Osteoblast (primary cell): Measurements from ENCODE around the gene CCND3. TPM values are rescaled to one million over a fixed set of nuclear protein-coding genes. Genes with fewer than 3 reads are reported as not detected.

Experiments used
- DNase-seq: peaks from one replicate; pipeline ENCODE4 v3.0.0; 2011; ENCODE audit warnings: low spot score, mixed read lengths; ENCODE audit not compliant: insufficient read length; ENCODE audit errors: missing footprints
- H2AFZ ChIP-seq: 2 replicates; pipeline ENCODE4 v1.6.0; 2011; ENCODE audit warnings: mild to moderate bottlenecking, low read length
- H3K27ac ChIP-seq: 2 replicates; pipeline ENCODE4 v1.5.1; 2011; ENCODE audit warnings: mild to moderate bottlenecking, low read depth, low read length, moderate library complexity
- H3K27me3 ChIP-seq: 2 replicates; pipeline ENCODE4 v1.6.0; 2012; ENCODE audit warnings: mild to moderate bottlenecking, control low read depth, inconsistent platforms, low read length, moderate library complexity; ENCODE audit not compliant: insufficient read depth
- H3K36me3 ChIP-seq: 2 replicates; pipeline ENCODE4 v1.5.1; 2011; ENCODE audit warnings: mild to moderate bottlenecking, low read length, control low read depth, moderate library complexity; ENCODE audit not compliant: insufficient read depth
- H3K4me1 ChIP-seq: 2 replicates; pipeline ENCODE4 v1.5.1; 2011; ENCODE audit warnings: mild to moderate bottlenecking, low read length, control low read depth, moderate library complexity; ENCODE audit not compliant: insufficient read depth
- H3K4me2 ChIP-seq: 2 replicates; pipeline ENCODE4 v1.6.0; 2011; ENCODE audit warnings: mild to moderate bottlenecking, low read length; ENCODE audit not compliant: insufficient read depth
- H3K4me3 ChIP-seq: fragments of 200-600 bp; sonication (generic); 3 replicates; pipeline ENCODE4 v1.5.1; 2012; ENCODE audit warnings: mild to moderate bottlenecking, low read length, inconsistent platforms; ENCODE audit not compliant: insufficient read depth
- H3K79me2 ChIP-seq: 2 replicates; pipeline ENCODE4 v1.6.0; 2012; ENCODE audit warnings: mild to moderate bottlenecking, low read length, control low read depth, inconsistent platforms; ENCODE audit not compliant: insufficient read depth
- H3K9me3 ChIP-seq: 2 replicates; pipeline ENCODE4 v1.5.1; 2011; ENCODE audit warnings: low read depth, low read length, control low read depth
- H4K20me1 ChIP-seq: 2 replicates; pipeline ENCODE4 v1.6.0; 2012; ENCODE audit warnings: mild to moderate bottlenecking, low read length, control low read depth; ENCODE audit not compliant: insufficient read depth
- CTCF ChIP-seq: IDR thresholded peaks from 2 replicates; pipeline ENCODE4 v1.5.1; 2011; ENCODE audit warnings: mild to moderate bottlenecking, low read depth, low read length, moderate library complexity; ENCODE audit errors: extremely low read depth
- small RNA-seq: library from RNA; depleted of rRNA; stranded (forward); fragments of <200 nt; gene quantifications from one replicate; pipeline ENCODE3, GENCODE V24; 2012
- total RNA-seq: library from RNA; depleted of rRNA; stranded (reverse); fragments of >200 nt; gene quantifications from 2 replicates; pipeline ENCODE4 v1.2.3, GENCODE V29; 2012

CCND3 gene
- total RNA-seq, 1 donor, result 21.0 TPM

- peaks cover 10% of the 10 kb centered on the region for H3K79me2 ChIP-seq
- H3K4me1 ChIP-seq, result peaks cover 15% of the 10 kb centered on the region
- H3K4me2 ChIP-seq, result no peak overlapping the region
- no peak overlapping the region for H3K27ac ChIP-seq
- no peaks in the 10 kb centered on the region for H3K27me3 ChIP-seq
- no peak overlapping the region for H3K4me3 ChIP-seq
- peaks cover 11% of the 10 kb centered on the region for H4K20me1 ChIP-seq
- peak; percentile 69 for DNase-seq
- no peak for TF ChIP-seq CTCF
- no peak overlapping the region for H2AFZ ChIP-seq
- no peaks in the 10 kb centered on the region for H3K9me3 ChIP-seq
- no peaks in the 10 kb centered on the region for H3K36me3 ChIP-seq
Measured at GRCh38 chr6:41892921-41893564, 48.6 kb downstream of the CCND3 start.

GRCh38 chr6:41887331-41887751 is 54.3 kb downstream of the CCND3 start:
- peak overlapping the region; percentile 34 for H2AFZ ChIP-seq
- DNase-seq, result no peak
- peaks cover 2% of the 10 kb centered on the region for H3K79me2 ChIP-seq
- no peak for TF ChIP-seq CTCF
- H3K27ac ChIP-seq, result no peak overlapping the region
- no peaks in the 10 kb centered on the region for H3K27me3 ChIP-seq
- no peaks in the 10 kb centered on the region for H3K4me1 ChIP-seq
- no peaks in the 10 kb centered on the region for H3K9me3 ChIP-seq
- H3K4me2 ChIP-seq, result peak overlapping the region; percentile 15
- H3K4me3 ChIP-seq, result no peak overlapping the region
- H3K36me3 ChIP-seq, result no peaks in the 10 kb centered on the region
- H4K20me1 ChIP-seq, result no peaks in the 10 kb centered on the region

- TF ChIP-seq CTCF, result no peak
- Histone ChIP-seq H2AFZ (no peak overlapping the region), H3K4me3 (no peak overlapping the region), H3K79me2 (no peaks in the 10 kb centered on the region), H3K27me3 (no peaks in the 10 kb centered on the region), H3K4me1 (no peaks in the 10 kb centered on the region), H3K4me2 (no peak overlapping the region), H3K36me3 (no peaks in the 10 kb centered on the region), H4K20me1 (no peaks in the 10 kb centered on the region), H3K9me3 (no peaks in the 10 kb centered on the region), H3K27ac (no peak overlapping the region)
- DNase-seq, result no peak
Measured at GRCh38 chr6:41885930-41886329, 55.7 kb downstream of the CCND3 start.

GRCh38 chr6:41884957-41885356 is 56.7 kb downstream of the CCND3 start:
- Histone ChIP-seq H3K79me2 (no peaks in the 10 kb centered on the region), H3K27ac (no peak overlapping the region), H3K4me3 (no peak overlapping the region), H3K4me2 (no peak overlapping the region), H2AFZ (no peak overlapping the region), H3K4me1 (no peaks in the 10 kb centered on the region), H3K36me3 (no peaks in the 10 kb centered on the region), H3K9me3 (no peaks in the 10 kb centered on the region), H3K27me3 (no peaks in the 10 kb centered on the region), H4K20me1 (no peaks in the 10 kb centered on the region)
- DNase-seq, result no peak
- no peak for TF ChIP-seq CTCF

Small RNA genes lying within 50 kb of the gene (small RNA-seq; reads per million reads assigned to genes)
- not detected for gene RF00019

Other genes with a start within 250 kb of the CCND3 start
- gene TFEB, start 206.2 kb downstream of the CCND3 start, total RNA-seq, result 5.1 and 5.6 TPM in 2 replicates
- not detected in 2 replicates for gene PGC, start 194.4 kb downstream of the CCND3 start, total RNA-seq
- gene FRS3, start 161.9 kb downstream of the CCND3 start, total RNA-seq, result 1.5 and 1.8 TPM in 2 replicates
- gene PRICKLE4, start 161.0 kb downstream of the CCND3 start, total RNA-seq, result 0.59 TPM in 1 of 2 replicates, not detected in the other
- gene TOMM6, start 154.1 kb downstream of the CCND3 start, total RNA-seq, result 37.4 and 54.6 TPM in 2 replicates
- 3.6 and 3.8 TPM in 2 replicates for gene USP49, start 46.4 kb downstream of the CCND3 start, total RNA-seq
- 27.4 and 30.8 TPM in 2 replicates for gene MED20, start 20.7 kb downstream of the CCND3 start, total RNA-seq
- 11.6 and 11.8 TPM in 2 replicates for gene BYSL, start 20.3 kb downstream of the CCND3 start, total RNA-seq
- 16.3 and 16.5 TPM in 2 replicates for gene TAF8, start 108.7 kb upstream of the CCND3 start, total RNA-seq
- gene C6orf132, start 200.8 kb upstream of the CCND3 start, total RNA-seq, result 2.9 TPM in 2 replicates
- not detected in 2 replicates for gene GUCA1A, start 231.6 kb upstream of the CCND3 start, total RNA-seq